HepG2 (cell line): ENCODE measurements around the gene HYOU1. TPM values are rescaled to one million over a fixed set of nuclear protein-coding genes. Genes with fewer than 3 reads are reported as not detected.
"Not testable (repeated sequence)": the region's sequence is repeated elsewhere in the genome, so short reads cannot be mapped to it uniquely, and the experiment has no call there.

Experiments
- ATAC-seq: fragments of 200-7000 bp; cut with Tn5 transposase; 3 replicates; pipeline ENCODE4 v1.9.1; 2020; ENCODE audit warnings: mild to moderate bottlenecking, moderate library complexity
- BruUV-seq: library from RNA; stranded (reverse); fragments of 400-500 nt; replicated peaks from 2 replicates; lab custom pipeline; 2021; lab: Mats Ljungman, UMichigan
- CTCF ChIA-PET: fragments of 300-600 bp; formaldehyde crosslinking; extraction: SDS; loops from one replicate; lab custom pipeline; 2021; ENCODE audit warnings: low total read pairs, inconsistent platforms, low intra/inter-chr PET ratio; lab: Yijun Ruan, JAX
- POLR2A ChIA-PET: fragments of 350-600 bp; sonication (Branson Sonifier 250); formaldehyde crosslinking; loops from one replicate; lab custom pipeline; 2020; ENCODE audit warnings: antibody characterized with exemption, inconsistent platforms; lab: Yijun Ruan, JAX
- DNase-seq: peaks from one replicate; pipeline ENCODE4 v3.0.0-alpha.2; 2015; ENCODE audit warnings: low spot score
- FAIRE-seq: peaks from 3 replicates; lab custom pipeline; 2011; peaks lifted over from hg19 to GRCh38; lab: Jason Lieb, UNC
- H2AFZ ChIP-seq: one replicate; pipeline ENCODE4 v1.6.1; 2011; ENCODE audit warnings: low read length, inconsistent platforms
- H3K27ac ChIP-seq: fragments of 300-600 bp; 3 replicates; pipeline ENCODE4 v1.8.0; 2011; ENCODE audit warnings: mixed run types, mild to moderate bottlenecking, mixed read lengths, low read length, inconsistent platforms; ENCODE audit not compliant: insufficient read depth; ENCODE audit errors: extremely low read length
- H3K27me3 ChIP-seq, 2 experiments: fragments of 200-600 bp in 1 of 2; 2 replicates in 1 of 2; 3 replicates in 1 of 2; pipeline versions ENCODE4 v1.6.0 to v1.8.0; 2011; ENCODE audit warnings: low read length in 2 of 2, mild to moderate bottlenecking in 2 of 2, moderate library complexity in 2 of 2, inconsistent platforms in 1 of 2; ENCODE audit not compliant: insufficient read depth in 2 of 2, control insufficient read depth in 1 of 2
- H3K36me3 ChIP-seq, 2 experiments: fragments of 200-600 bp in 1 of 2; replicated peaks in 1 of 2; 2 replicates in 1 of 2; 3 replicates in 1 of 2; pipeline versions ENCODE4 v1.5.1 to v1.8.0; 2011; ENCODE audit warnings: low read length in 2 of 2, inconsistent platforms in 1 of 2; ENCODE audit not compliant: insufficient read depth in 2 of 2, control insufficient read depth in 1 of 2
- H3K4me1 ChIP-seq: 2 replicates; pipeline ENCODE4 v1.5.1; 2012; ENCODE audit warnings: low read length, inconsistent platforms; ENCODE audit not compliant: insufficient read depth
- H3K4me2 ChIP-seq: 2 replicates; pipeline ENCODE4 v1.6.0; 2011; ENCODE audit warnings: low read depth, low read length, inconsistent platforms
- H3K4me3 ChIP-seq, 3 experiments: fragments of 200-600 bp in 1 of 3; sonication (generic), shearing (Covaris generic) in 1 of 3; replicated peaks in 1 of 3; 2 replicates each; pipeline ENCODE4 v1.5.1; 2011 to 2016; ENCODE audit warnings: low read length in 3 of 3, inconsistent platforms in 2 of 3, low read depth in 2 of 3, mild to moderate bottlenecking in 2 of 3, control low read depth in 1 of 3, mixed read lengths in 1 of 3; ENCODE audit not compliant: insufficient read depth in 1 of 3
- H3K79me2 ChIP-seq: one replicate; pipeline ENCODE4 v1.6.1; 2011; ENCODE audit warnings: low read length, inconsistent platforms; ENCODE audit not compliant: insufficient read depth
- H3K9ac ChIP-seq: 2 replicates; pipeline ENCODE4 v1.6.0; 2011; ENCODE audit warnings: mild to moderate bottlenecking, low read depth, low read length, inconsistent platforms; ENCODE audit not compliant: insufficient read depth
- H3K9me3 ChIP-seq: 2 replicates; pipeline ENCODE4 v1.5.1; 2012; ENCODE audit warnings: mild to moderate bottlenecking, low read length
- H4K20me1 ChIP-seq: 2 replicates; pipeline ENCODE4 v1.6.0; 2011; ENCODE audit warnings: inconsistent platforms, mild to moderate bottlenecking, low read length, moderate library complexity; ENCODE audit not compliant: insufficient read depth
- PAF1 ChIP-seq: IDR thresholded peaks from 2 replicates; pipeline ENCODE4 v1.6.1; 2016; ENCODE audit warnings: missing genetic modification reagents, missing compliant biosample characterization
- REST ChIP-seq, 2 experiments: IDR thresholded peaks; 2 replicates each; pipeline ENCODE4 v1.6.1; 2011 to 2012; ENCODE audit warnings: low read length in 2 of 2, borderline replicate concordance in 1 of 2, low read depth in 1 of 2, mild to moderate bottlenecking in 1 of 2, moderate library complexity in 1 of 2
- SP1 ChIP-seq, 2 experiments: fragments of 450-650 bp in 1 of 2; sonication (generic) in 1 of 2; formaldehyde crosslinking in 1 of 2; IDR thresholded peaks; 2 replicates each; pipeline versions ENCODE4 v1.4.0 to v1.6.1; 2016 to 2020; ENCODE audit warnings: missing genetic modification reagents in 1 of 2
- TEAD2 ChIP-seq: sonication (generic); formaldehyde crosslinking; IDR thresholded peaks from 2 replicates; pipeline ENCODE4 v1.9.0; 2021; ENCODE audit warnings: missing genetic modification reagents
- ZNF121 ChIP-seq: sonication (generic); formaldehyde crosslinking; IDR thresholded peaks from 2 replicates; pipeline ENCODE4 v1.5.0; 2020; ENCODE audit warnings: mild to moderate bottlenecking, missing genetic modification reagents
- ZNF367 ChIP-seq: sonication (generic); formaldehyde crosslinking; IDR thresholded peaks from 2 replicates; pipeline ENCODE4 v1.4.0; 2020; ENCODE audit warnings: missing genetic modification reagents, borderline replicate concordance
- ZZZ3 ChIP-seq: sonication (generic); formaldehyde crosslinking; IDR thresholded peaks from 2 replicates; pipeline ENCODE4 v1.4.0; 2020; ENCODE audit warnings: missing genetic modification reagents, mild to moderate bottlenecking, borderline replicate concordance
- WGBS: methylation state at CpG from one replicate; pipeline ENCODE4 v1.1.6; 2017; ENCODE audit warnings: low lambda C conversion rate; 5-methylcytosine and 5-hydroxymethylcytosine counted together
- in situ Hi-C: cut with HindIII; loops from 2 replicates; pipeline ENCODE4 v1.10.0; 2017; ENCODE audit warnings: low pct_unique_long_range_greater_than_20kb; ENCODE audit not compliant: extremely low pct_ligation_motif_present
- intact Hi-C: fragments of 100-400 bp; cut with micrococcal nuclease; formaldehyde crosslinking; loops from one replicate; pipeline ENCODE4 v1.10.0; 2022; ENCODE audit not compliant: unreplicated experiment
- polyA plus RNA-seq, 8 experiments: library from polyadenylated mRNA; depleted of rRNA in 3 of 8; stranded (reverse) in 7 of 8; unstranded in 1 of 8; fragments of >200 nt; fragmentation: Illumina TruSeq in 4 of 8; extraction: Trizol in 4 of 8; gene quantifications; 2 replicates each; pipeline versions ENCODE4 v1.2.1 to v1.2.3, GENCODE V29; 2011 to 2016; ENCODE audit warnings: low read depth in 4 of 8, missing spikeins in 1 of 8, mixed read lengths in 1 of 8; ENCODE audit not compliant: insufficient read depth in 1 of 8
- total RNA-seq, 5 experiments: library from RNA; depleted of rRNA; stranded (reverse); fragments of >200 nt; fragmentation: Illumina TruSeq; extraction: Trizol; gene quantifications; 2 replicates each; pipeline ENCODE4 v1.2.3, GENCODE V29; 2016; ENCODE audit warnings: low read depth in 1 of 5

Gene HYOU1
- total and polyA plus RNA-seq, 2 of the 13 experiments (the other 11 are each of a cell fraction or from before 2014, with no cell fraction given), result 127 to 155 TPM

GRCh38 chr11:119034813-119035212 is 22.2 kb downstream of the HYOU1 start:
- no peak for FAIRE-seq
- Histone ChIP-seq H3K4me3 (no peak overlapping the region), H3K4me1 (peaks cover 29% of the 10 kb centered on the region)
- POLR2A ChIA-PET, result interaction anchor here (1.8 kb wide), 1 partner anchor 16 kb away, joined by 4 read pairs; no protein-coding TSS in a partner anchor
- TF ChIP-seq TEAD2 (CRISPR knock-in tag) (no peak), REST (IDR thresholded peaks at IDR 0.05; ENCODE audit: borderline replicate concordance in 1 of 2, low read depth in 1 of 2, low read length in 2 of 2) (no peak), SP1 (IDR thresholded peaks at IDR 0.05) (no peak), SP1 (CRISPR knock-in tag; IDR thresholded peaks at IDR 0.05) (no peak), ZNF367 (CRISPR knock-in tag) (no peak), ZNF121 (CRISPR knock-in tag) (peak; percentile 92), PAF1 (no peak), ZZZ3 (CRISPR knock-in tag) (no peak)
- TF ChIP-seq, all 625 proteins: peak for 1
- no peak for DNase-seq
- Histone ChIP-seq H3K79me2 (peaks cover 3% of the 10 kb centered on the region), H3K9ac (no peak overlapping the region), H3K9me3 (no peaks in the 10 kb centered on the region), H2AFZ (no peak overlapping the region), H3K27ac (no peak overlapping the region), H3K27me3 (no peaks in the 10 kb centered on the region; a peak in 1 of 5 replicates), H4K20me1 (no peaks in the 10 kb centered on the region), H3K4me2 (no peak overlapping the region), H3K36me3 (no peaks in the 10 kb centered on the region; a peak in 1 of 5 replicates)
- intact Hi-C loops, result no loop called here
- no peak for ATAC-seq
- WGBS, result 50% methylated on average over 3 of the region's 3 CpGs
- no TSS peak for BruUV-seq
- in situ Hi-C loops, result no loop called here
- CTCF ChIA-PET, result no interaction called here

GRCh38 chr11:119033421-119033820 is 23.6 kb downstream of the HYOU1 start:
- H3K9me3 ChIP-seq, ATAC-seq, in situ Hi-C loops, BruUV-seq, H3K36me3 ChIP-seq, H3K27ac ChIP-seq, H3K4me2 ChIP-seq, H3K4me3 ChIP-seq, H2AFZ ChIP-seq, H4K20me1 ChIP-seq, H3K9ac ChIP-seq, H3K27me3 ChIP-seq, CTCF ChIA-PET, intact Hi-C loops, FAIRE-seq, DNase-seq: not testable (repeated sequence)
- Histone ChIP-seq H3K4me1 (peaks cover 37% of the 10 kb centered on the region), H3K79me2 (peaks cover 17% of the 10 kb centered on the region)
- WGBS, result 60% methylated on average over 10 of the region's 10 CpGs
- POLR2A ChIA-PET, result interaction anchor here (1.2 to 1.3 kb wide), 2 partner anchors 15 to 52 kb away, joined by 4 read pairs; partner anchors contain the start of gene HMBS
